IMR-90 (cell line): ENCODE results near the gene SKP2.

Source experiments
- BHLHE40 ChIP-seq: fragments of 150-350 bp; IDR thresholded peaks from 2 replicates; pipeline ENCODE4 v1.6.1; 2016; ENCODE audit warnings: mild to moderate bottlenecking, low read depth, low read length
- CEBPB ChIP-seq: IDR thresholded peaks from 2 replicates; pipeline ENCODE4 v1.6.1; 2012; ENCODE audit warnings: low read depth, low read length, improper control_type of control experiment
- FOS ChIP-seq: fragments of 150-350 bp; IDR thresholded peaks from 2 replicates; pipeline ENCODE4 v1.6.1; 2016; ENCODE audit warnings: low read depth, low read length
- MAZ ChIP-seq: IDR thresholded peaks from 2 replicates; pipeline ENCODE4 v1.6.1; 2012; ENCODE audit warnings: low read depth, mild to moderate bottlenecking, low read length, improper control_type of control experiment, moderate library complexity, borderline replicate concordance
- POLR2A ChIP-seq: IDR thresholded peaks from 2 replicates; pipeline ENCODE4 v1.6.1; 2012; ENCODE audit warnings: mild to moderate bottlenecking, low read depth, low read length
- RAD21 ChIP-seq: IDR thresholded peaks from 2 replicates; pipeline ENCODE4 v1.6.1; 2012; ENCODE audit warnings: low read length, improper control_type of control experiment
- RCOR1 ChIP-seq: IDR thresholded peaks from 2 replicates; pipeline ENCODE4 v1.6.1; 2012; ENCODE audit warnings: mild to moderate bottlenecking, low read length, improper control_type of control experiment; ENCODE audit not compliant: insufficient replicate concordance
- SMC3 ChIP-seq: fragments of 150-350 bp; IDR thresholded peaks from 2 replicates; pipeline ENCODE4 v1.6.1; 2016; ENCODE audit warnings: low read depth, mild to moderate bottlenecking, antibody characterized with exemption, low read length, moderate library complexity
- USF2 ChIP-seq: fragments of 150-350 bp; IDR thresholded peaks from 2 replicates; pipeline ENCODE4 v1.6.1; 2017; ENCODE audit warnings: mild to moderate bottlenecking, antibody characterized with exemption, low read length, low read depth
- TF ChIP-seq, protein P1 (sequence below): conservative IDR thresholded peaks from 2 replicates; pipeline ENCODE4 v1.5.1; 2012; ENCODE audit warnings: mild to moderate bottlenecking, low read depth, low read length, improper control_type of control experiment

DNA sequence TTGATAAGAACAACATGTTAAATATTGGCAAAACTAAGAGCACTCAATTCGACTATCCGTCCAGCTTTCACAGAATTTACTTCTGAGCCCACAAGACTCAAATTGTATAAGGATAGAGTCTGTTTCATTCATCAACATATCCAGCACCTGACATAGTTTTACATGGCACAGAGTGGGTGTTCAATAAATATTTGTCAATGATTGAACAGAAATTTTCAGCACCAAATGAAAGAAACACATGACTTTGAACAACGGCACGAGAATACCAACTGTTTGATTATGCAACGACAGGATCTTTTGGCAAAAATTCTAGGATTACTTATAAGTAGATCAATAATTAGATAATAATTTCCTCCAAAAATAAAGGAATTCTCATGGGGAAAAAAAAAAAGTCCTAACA lies 41.8 kb downstream of the SKP2 start:
- TF ChIP-seq, protein P1, sequence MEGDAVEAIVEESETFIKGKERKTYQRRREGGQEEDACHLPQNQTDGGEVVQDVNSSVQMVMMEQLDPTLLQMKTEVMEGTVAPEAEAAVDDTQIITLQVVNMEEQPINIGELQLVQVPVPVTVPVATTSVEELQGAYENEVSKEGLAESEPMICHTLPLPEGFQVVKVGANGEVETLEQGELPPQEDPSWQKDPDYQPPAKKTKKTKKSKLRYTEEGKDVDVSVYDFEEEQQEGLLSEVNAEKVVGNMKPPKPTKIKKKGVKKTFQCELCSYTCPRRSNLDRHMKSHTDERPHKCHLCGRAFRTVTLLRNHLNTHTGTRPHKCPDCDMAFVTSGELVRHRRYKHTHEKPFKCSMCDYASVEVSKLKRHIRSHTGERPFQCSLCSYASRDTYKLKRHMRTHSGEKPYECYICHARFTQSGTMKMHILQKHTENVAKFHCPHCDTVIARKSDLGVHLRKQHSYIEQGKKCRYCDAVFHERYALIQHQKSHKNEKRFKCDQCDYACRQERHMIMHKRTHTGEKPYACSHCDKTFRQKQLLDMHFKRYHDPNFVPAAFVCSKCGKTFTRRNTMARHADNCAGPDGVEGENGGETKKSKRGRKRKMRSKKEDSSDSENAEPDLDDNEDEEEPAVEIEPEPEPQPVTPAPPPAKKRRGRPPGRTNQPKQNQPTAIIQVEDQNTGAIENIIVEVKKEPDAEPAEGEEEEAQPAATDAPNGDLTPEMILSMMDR, result no peak
- TF ChIP-seq MAZ (no peak), RAD21 (no peak), BHLHE40 (no peak), RCOR1 (no peak), USF2 (no peak), POLR2A (no peak), FOS (no peak), CEBPB (no peak), SMC3 (no peak)
